GM21423 (cell line): ENCODE data around the gene LYRM7.
"Not testable (repeated sequence)": the region's sequence is repeated elsewhere in the genome, so short reads cannot be mapped to it uniquely, and the experiment has no call there.

Experiments
- ATAC-seq: cut with Tn5 transposase; IDR thresholded peaks from one replicate; pipeline ENCODE4 v1.9.1; 2021; ENCODE audit warnings: mild to moderate bottlenecking, moderate library complexity; ENCODE audit not compliant: unreplicated experiment

The LYRM7 gene

GRCh38 chr5:131217791-131218190 lies 47.0 kb downstream of the LYRM7 start:
- no peak for ATAC-seq

- ATAC-seq: peak; percentile 44
These were observed 47.6 kb downstream of the LYRM7 start for GRCh38 chr5:131218392-131218791.

- ATAC-seq: no peak
These were observed 49.8 kb downstream of the LYRM7 start for GRCh38 chr5:131220566-131220965.

DNA sequence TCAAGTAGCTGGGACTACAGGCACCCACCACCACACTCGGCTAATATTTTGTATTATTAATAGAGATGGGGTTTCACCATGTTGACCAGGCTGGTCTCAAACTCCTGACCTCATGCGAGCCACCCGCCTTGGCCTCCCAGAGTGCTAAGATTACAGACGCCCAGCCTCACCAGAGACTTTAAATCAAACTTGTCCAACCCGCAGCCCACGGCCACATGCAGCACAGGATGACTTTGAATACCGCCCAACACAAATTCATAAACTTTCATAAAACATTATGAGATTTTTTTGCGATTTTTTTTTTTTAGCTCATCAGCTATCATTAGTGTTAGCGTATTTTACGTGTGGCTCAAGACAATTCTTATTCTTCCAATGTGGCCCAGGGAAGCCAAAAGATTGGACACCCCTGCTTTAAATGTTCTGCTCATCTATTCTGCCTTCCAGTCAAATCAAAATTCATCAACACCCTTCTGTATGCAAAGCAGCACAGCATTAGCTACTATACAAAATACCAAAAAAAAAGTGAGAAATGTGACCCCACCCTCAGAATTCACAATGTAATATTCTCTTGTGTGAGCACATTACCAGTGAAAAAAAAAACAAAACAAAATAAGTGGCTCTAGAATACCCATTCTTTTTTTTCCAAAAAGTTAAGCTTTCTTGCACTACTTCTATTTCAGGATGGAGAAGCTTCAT lies 50.4 kb downstream of the LYRM7 start:
- no peak for ATAC-seq

DNA sequence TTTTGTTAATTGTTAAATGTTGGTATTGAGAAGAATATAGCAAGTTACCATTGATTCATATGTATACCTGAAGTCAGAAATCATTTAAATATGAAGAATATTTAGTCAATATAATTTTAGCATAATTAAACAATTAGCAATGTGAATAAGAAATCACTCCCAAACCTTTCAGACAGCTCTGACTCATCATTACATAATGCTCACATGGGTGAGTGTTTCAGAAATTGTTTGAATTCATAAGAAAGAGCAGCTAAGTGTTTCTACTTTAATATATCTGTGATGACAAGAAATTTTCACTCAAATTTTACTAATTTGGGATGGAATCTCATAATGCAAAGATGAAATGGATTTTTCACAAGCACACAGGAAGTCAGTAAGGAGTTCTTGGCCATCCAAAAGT lies 51.1 kb downstream of the LYRM7 start:
- no peak for ATAC-seq

- no peak for ATAC-seq
These were observed 52.0 kb downstream of the LYRM7 start for GRCh38 chr5:131222731-131223130.

DNA sequence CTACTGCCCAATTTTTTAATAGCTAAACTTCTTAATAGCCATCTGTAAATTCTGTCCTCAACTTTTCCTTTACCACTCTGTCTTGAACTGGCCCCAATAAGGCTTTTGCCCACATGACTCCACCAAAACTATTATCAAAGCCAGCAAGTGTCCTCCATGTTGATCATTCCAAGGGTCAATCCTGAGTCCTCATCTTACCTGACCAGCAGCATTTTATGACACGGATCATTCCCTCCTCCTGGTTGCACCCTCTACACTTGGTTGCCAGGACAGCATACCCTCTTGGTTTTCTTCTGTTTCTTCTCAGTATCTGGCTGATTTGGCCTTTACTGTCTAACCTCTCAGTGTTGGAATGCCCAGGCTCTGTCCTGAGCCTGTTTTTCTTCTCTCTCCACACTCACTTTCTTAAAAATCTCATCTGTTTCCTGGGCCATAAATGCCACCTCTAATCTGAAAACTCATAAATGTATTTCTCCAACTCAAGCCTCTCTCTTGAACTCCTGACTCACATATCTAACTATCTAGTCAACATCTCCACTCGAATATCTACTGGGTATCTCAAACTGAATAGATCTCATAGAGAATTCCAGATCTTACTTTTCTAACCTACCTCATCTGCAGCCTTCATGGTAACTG lies 53.1 kb downstream of the LYRM7 start:
- ATAC-seq: no peak

GRCh38 chr5:131224387-131225201 lies 53.9 kb downstream of the LYRM7 start:
- ATAC-seq: peak; percentile 86

DNA sequence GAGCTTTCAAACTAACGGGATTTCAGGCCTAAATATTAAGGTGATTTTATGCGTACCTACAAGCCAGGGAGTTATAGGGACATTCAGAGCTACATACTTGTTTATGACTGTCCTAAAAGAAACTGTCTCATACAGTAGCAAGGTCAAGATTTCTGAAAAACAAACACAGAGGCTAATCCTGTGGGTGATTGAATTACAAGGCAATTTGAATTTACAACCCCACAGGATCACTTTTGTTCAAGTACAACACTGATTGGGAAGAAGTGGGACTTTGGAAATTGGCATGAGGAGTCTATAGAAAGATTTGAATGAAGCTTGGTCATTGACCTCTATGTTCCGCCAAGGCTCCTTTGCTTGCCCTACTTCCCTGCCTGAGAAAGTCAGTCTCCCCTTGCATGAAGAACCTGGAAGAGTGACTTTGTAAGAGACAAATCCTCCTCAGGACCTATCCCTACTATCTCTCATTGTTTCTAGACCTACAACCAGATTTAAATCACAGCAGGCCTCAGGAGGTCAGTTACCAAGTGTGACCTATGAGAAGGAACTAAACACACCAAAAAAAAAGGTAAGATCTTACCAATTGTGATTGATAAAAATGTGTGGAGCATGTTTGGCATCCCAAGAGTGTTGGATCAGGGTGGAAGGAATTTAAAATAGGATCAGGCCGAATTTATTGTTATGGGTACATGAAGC lies 54.7 kb downstream of the LYRM7 start:
- ATAC-seq: no peak

DNA sequence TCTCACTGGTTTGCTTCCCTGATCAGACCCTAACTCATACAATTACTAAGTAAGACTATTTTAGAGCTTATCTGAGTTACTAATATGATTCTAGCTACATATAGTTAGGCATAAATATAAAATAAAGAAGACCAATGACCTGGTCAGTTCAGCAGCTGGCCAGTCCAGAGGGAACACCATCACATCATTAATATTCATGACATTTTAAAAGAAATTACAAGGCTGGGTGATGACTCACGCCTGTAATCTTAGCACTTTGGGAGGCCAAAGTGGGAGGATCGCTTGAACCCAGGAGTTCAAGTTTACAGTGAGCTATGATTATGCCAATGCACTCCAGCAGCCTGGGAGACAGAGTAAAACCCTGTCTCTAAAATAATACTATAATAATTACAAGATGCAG lies 56.2 kb downstream of the LYRM7 start:
- no peak for ATAC-seq

- ATAC-seq: no peak
These were observed 57.9 kb downstream of the LYRM7 start for GRCh38 chr5:131228646-131229045.

DNA sequence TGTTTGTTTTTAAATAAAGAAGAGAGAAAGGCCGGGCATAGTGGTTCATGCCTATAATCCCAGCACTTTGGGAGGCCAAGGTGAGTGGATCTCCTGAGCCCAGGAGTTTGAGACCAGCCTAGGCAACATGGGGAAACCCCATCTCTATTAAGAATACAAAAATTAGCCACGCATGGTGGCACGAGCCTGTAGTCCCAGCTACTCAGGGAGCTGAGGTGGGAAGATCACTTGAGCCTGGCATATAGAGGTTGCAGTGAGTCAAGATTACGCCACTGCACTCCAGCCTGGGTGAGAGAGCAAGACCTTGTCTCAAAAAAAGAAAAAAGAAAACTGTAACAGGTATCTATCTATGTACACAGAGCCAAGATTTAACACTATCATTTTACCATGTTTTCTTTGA lies 58.9 kb downstream of the LYRM7 start:
- ATAC-seq: no peak

DNA sequence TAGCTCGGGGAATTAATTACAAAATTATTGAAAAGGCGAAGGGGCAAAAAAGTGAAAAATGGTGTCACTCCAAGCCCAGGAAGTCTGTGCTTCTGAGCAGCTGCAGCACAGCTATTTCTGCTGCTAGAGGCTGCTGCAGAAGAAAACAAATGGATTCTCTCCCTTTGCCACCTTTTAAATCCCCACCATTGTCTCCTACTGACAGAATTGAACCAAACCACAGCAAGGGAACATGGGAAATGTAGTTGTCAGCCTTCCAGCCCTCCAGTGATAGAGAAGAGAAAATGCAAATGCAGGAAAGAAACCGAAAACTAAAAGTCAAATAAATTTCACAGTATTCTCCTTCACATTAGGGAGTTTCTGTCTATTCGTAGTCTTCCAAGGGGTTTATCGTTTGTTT lies 59.7 kb downstream of the LYRM7 start:
- ATAC-seq: peak; percentile 69

DNA sequence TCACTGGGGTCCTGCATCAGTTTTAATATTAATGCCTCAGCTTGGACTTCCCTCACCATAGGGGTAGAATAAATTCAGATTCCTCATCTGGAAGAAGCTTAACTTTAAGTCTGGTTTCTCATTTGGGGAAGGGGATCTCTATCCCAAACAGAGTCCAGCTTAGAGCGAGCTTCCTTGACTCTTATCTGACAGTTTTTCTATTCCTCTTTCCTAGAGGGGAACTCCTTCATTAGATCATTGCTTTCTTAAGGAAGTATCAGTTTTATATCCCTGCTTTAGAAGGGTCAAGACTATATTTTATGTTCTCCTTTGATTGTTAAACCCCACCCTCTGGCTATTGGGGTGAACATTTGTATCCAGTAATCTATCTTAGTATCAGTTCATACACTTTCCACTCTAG lies 68.9 kb downstream of the LYRM7 start:
- ATAC-seq: no peak

- no peak for ATAC-seq
These were observed 72.0 kb downstream of the LYRM7 start for GRCh38 chr5:131242728-131243255.

- peak; percentile 45 for ATAC-seq
These were observed 74.6 kb downstream of the LYRM7 start for GRCh38 chr5:131245312-131245711.

GRCh38 chr5:131245948-131246347 lies 75.2 kb downstream of the LYRM7 start:
- no peak for ATAC-seq

- no peak for ATAC-seq
These were observed 75.8 kb downstream of the LYRM7 start for GRCh38 chr5:131246504-131246903.

DNA sequence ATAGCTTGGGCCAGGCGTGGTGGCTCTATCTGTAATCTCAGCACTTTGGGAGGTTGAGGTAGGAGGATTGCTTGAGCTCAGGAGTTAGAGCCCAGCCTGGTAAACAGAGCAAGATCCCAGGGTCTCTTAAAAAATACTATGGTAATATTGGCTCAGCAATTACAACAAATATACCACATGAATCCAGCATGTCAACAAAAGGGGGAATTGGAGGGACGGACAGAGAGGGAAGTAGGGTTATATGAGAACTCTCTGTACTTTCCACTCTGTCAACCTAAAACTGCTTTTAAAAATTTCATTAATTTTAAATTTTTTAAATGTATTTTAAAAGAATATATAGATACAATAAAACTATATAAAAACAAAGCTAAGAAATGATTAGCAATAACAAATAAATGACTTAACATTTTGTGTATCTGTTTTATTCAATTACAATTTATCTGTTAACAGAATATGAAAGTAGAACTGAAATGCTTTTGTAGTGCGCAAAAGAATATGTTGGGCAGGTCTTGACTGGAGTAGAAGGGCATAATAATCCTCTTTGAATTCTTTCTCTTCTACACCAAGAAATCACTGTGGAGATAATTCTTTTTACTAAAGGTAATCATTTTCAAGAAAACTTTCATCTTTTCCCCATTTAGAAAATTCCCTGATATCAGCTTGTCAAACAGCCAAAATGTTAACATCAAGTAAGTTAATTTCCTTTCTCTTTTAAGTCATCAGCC lies 80.2 kb downstream of the LYRM7 start:
- no peak for ATAC-seq

- peak; percentile 83 for ATAC-seq
These were observed 82.1 kb downstream of the LYRM7 start for GRCh38 chr5:131252824-131253171.

DNA sequence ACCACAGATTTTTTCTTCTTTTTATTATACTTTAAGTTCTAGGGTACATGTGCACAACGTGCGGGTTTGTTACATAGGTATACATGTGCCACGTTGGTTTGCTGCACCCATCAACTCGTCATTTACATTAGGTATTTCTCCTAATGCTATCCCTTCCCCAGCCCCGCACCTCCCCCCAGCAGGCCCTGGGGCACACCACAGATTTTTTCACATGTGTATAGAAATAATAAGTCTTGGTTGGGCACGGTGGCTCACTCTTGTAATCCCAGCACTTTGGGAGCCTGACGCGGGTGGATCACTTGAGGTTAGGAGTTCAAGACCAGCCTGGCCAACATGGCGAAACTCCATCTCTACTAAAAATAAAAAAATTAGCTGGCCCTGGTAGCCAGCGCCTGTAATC lies 83.3 kb downstream of the LYRM7 start:
- not testable (repeated sequence) for ATAC-seq
